GM12892 (cell line): ENCODE measurements around the gene DHRS4.
"Not testable (repeated sequence)": the region's sequence is repeated elsewhere in the genome, so short reads cannot be mapped to it uniquely, and the experiment has no call there.

Experiments used
- POLR2A ChIP-seq: IDR thresholded peaks from 2 replicates; pipeline ENCODE4 v1.6.1; 2011; ENCODE audit warnings: low read depth, low read length, control low read depth
- POLR2AphosphoS5 ChIP-seq: IDR thresholded peaks from 2 replicates; pipeline ENCODE4 v1.6.1; 2011; ENCODE audit warnings: low read depth, low read length, control low read depth

GRCh38 chr14:24006471-24006816 is 52.9 kb downstream of the DHRS4 start:
- TF ChIP-seq POLR2AphosphoS5, POLR2A: not testable (repeated sequence)
